GM23338 (cell line): Measurements from ENCODE around the gene SETBP1.

ENCODE experiments used
- CREB1 ChIP-seq: fragments of 250-450 bp; sonication (Bioruptor Pico); IDR thresholded peaks from 2 replicates; pipeline ENCODE4 v1.5.0; 2020; ENCODE audit warnings: low read depth, mild to moderate bottlenecking, moderate library complexity
- EZH2 ChIP-seq: fragments of 200-600 bp; sonication (generic); IDR thresholded peaks from one replicate; pipeline ENCODE4 v1.8.0; 2017; ENCODE audit warnings: antibody characterized with exemption, mild to moderate bottlenecking, low read depth; ENCODE audit not compliant: unreplicated experiment
- EZH2phosphoT487 ChIP-seq: fragments of 200-600 bp; sonication (generic); IDR thresholded peaks from one replicate; pipeline ENCODE4 v1.8.1; 2018; ENCODE audit warnings: antibody characterized with exemption; ENCODE audit not compliant: unreplicated experiment
- JUNB ChIP-seq: IDR thresholded peaks from one replicate; pipeline ENCODE4 v1.6.1; 2016; ENCODE audit warnings: antibody characterized with exemption; ENCODE audit not compliant: unreplicated experiment
- NANOG ChIP-seq: IDR thresholded peaks from 2 replicates; pipeline ENCODE4 v1.6.1; 2016; ENCODE audit warnings: antibody characterized with exemption, borderline replicate concordance
- POLR2AphosphoS5 ChIP-seq: IDR thresholded peaks from 2 replicates; pipeline ENCODE4 v1.6.1; 2016; ENCODE audit warnings: antibody characterized with exemption, low read depth
- STAT1 ChIP-seq: IDR thresholded peaks from one replicate; pipeline ENCODE4 v1.6.1; 2016; ENCODE audit warnings: antibody characterized with exemption; ENCODE audit not compliant: unreplicated experiment
- ZNF331 ChIP-seq: fragments of 250-450 bp; sonication (Bioruptor Pico); IDR thresholded peaks from 2 replicates; pipeline ENCODE4 v1.5.0; 2020; ENCODE audit warnings: low read depth, mild to moderate bottlenecking, moderate library complexity
- TF ChIP-seq, protein P1 (sequence below), 2 experiments: fragments of 200-600 bp in 1 of 2; sonication (generic) in 1 of 2; conservative IDR thresholded peaks; 2 replicates each; pipeline versions ENCODE4 v1.5.1 to v1.6.1; 2016 to 2017; ENCODE audit warnings: antibody characterized with exemption in 2 of 2, low read depth in 2 of 2, mild to moderate bottlenecking in 2 of 2, moderate library complexity in 1 of 2
- TF ChIP-seq, protein P2 (sequence below): IDR thresholded peaks from one replicate; pipeline ENCODE4 v1.6.1; 2018; ENCODE audit warnings: antibody characterized with exemption; ENCODE audit not compliant: unreplicated experiment
- TF ChIP-seq, protein P3 (sequence below): IDR thresholded peaks from 2 replicates; pipeline ENCODE4 v1.6.1; 2016; ENCODE audit warnings: antibody characterized with exemption

DNA sequence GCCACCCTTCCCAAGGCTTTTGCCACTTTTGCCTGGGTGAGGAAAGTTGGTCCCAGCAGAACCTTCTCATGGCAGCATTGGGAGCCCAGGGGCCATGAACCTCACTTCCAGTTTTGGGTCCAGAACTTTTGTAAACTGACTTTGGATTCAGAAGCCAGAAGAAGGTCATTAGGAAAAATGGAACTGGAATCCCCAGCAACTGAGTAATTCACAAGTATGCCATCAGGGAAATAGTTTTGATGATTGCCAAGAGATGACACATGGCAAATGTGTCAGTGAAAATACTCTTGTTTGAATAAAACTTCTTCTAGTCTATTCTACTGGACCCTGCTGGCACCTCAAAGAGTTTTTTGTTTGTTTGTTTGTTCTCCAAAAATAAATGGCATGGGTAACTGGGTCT is 203.7 kb downstream of the SETBP1 start:
- TF ChIP-seq, protein P1, sequence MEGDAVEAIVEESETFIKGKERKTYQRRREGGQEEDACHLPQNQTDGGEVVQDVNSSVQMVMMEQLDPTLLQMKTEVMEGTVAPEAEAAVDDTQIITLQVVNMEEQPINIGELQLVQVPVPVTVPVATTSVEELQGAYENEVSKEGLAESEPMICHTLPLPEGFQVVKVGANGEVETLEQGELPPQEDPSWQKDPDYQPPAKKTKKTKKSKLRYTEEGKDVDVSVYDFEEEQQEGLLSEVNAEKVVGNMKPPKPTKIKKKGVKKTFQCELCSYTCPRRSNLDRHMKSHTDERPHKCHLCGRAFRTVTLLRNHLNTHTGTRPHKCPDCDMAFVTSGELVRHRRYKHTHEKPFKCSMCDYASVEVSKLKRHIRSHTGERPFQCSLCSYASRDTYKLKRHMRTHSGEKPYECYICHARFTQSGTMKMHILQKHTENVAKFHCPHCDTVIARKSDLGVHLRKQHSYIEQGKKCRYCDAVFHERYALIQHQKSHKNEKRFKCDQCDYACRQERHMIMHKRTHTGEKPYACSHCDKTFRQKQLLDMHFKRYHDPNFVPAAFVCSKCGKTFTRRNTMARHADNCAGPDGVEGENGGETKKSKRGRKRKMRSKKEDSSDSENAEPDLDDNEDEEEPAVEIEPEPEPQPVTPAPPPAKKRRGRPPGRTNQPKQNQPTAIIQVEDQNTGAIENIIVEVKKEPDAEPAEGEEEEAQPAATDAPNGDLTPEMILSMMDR (conservative IDR thresholded peaks at IDR 0.05; ENCODE audit: low read depth in 2 of 2) = no peak
- TF ChIP-seq EZH2phosphoT487 (no peak), POLR2AphosphoS5 (no peak), JUNB (no peak), EZH2 (no peak), CREB1 (no peak), ZNF331 (no peak), NANOG (no peak), STAT1 (no peak)
- TF ChIP-seq, protein P2, sequence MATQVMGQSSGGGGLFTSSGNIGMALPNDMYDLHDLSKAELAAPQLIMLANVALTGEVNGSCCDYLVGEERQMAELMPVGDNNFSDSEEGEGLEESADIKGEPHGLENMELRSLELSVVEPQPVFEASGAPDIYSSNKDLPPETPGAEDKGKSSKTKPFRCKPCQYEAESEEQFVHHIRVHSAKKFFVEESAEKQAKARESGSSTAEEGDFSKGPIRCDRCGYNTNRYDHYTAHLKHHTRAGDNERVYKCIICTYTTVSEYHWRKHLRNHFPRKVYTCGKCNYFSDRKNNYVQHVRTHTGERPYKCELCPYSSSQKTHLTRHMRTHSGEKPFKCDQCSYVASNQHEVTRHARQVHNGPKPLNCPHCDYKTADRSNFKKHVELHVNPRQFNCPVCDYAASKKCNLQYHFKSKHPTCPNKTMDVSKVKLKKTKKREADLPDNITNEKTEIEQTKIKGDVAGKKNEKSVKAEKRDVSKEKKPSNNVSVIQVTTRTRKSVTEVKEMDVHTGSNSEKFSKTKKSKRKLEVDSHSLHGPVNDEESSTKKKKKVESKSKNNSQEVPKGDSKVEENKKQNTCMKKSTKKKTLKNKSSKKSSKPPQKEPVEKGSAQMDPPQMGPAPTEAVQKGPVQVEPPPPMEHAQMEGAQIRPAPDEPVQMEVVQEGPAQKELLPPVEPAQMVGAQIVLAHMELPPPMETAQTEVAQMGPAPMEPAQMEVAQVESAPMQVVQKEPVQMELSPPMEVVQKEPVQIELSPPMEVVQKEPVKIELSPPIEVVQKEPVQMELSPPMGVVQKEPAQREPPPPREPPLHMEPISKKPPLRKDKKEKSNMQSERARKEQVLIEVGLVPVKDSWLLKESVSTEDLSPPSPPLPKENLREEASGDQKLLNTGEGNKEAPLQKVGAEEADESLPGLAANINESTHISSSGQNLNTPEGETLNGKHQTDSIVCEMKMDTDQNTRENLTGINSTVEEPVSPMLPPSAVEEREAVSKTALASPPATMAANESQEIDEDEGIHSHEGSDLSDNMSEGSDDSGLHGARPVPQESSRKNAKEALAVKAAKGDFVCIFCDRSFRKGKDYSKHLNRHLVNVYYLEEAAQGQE = no peak
- TF ChIP-seq, protein P3, sequence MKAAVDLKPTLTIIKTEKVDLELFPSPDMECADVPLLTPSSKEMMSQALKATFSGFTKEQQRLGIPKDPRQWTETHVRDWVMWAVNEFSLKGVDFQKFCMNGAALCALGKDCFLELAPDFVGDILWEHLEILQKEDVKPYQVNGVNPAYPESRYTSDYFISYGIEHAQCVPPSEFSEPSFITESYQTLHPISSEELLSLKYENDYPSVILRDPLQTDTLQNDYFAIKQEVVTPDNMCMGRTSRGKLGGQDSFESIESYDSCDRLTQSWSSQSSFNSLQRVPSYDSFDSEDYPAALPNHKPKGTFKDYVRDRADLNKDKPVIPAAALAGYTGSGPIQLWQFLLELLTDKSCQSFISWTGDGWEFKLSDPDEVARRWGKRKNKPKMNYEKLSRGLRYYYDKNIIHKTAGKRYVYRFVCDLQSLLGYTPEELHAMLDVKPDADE = no peak
